Endometrial microvascular endothelial cells (primary cell): Measurements from ENCODE around the gene PLOD1. TPM values are rescaled to one million over a fixed set of nuclear protein-coding genes. Genes with fewer than 3 reads are reported as not detected.

Experiments
- in situ Hi-C: cut with HindIII; loops from 2 replicates; pipeline ENCODE4 v1.10.0; 2017; ENCODE audit warnings: low sequenced_read_pairs, low pct_unique_long_range_greater_than_20kb; ENCODE audit errors: inconsistent ontology term
- total RNA-seq: library from RNA; depleted of rRNA; stranded (reverse); fragments of >200 nt; gene quantifications from one replicate; pipeline ENCODE4 v1.2.3, GENCODE V29; 2015; ENCODE audit errors: inconsistent ontology term

The PLOD1 gene
- total RNA-seq, 1 donor from 2014 or later = 394 TPM

DNA sequence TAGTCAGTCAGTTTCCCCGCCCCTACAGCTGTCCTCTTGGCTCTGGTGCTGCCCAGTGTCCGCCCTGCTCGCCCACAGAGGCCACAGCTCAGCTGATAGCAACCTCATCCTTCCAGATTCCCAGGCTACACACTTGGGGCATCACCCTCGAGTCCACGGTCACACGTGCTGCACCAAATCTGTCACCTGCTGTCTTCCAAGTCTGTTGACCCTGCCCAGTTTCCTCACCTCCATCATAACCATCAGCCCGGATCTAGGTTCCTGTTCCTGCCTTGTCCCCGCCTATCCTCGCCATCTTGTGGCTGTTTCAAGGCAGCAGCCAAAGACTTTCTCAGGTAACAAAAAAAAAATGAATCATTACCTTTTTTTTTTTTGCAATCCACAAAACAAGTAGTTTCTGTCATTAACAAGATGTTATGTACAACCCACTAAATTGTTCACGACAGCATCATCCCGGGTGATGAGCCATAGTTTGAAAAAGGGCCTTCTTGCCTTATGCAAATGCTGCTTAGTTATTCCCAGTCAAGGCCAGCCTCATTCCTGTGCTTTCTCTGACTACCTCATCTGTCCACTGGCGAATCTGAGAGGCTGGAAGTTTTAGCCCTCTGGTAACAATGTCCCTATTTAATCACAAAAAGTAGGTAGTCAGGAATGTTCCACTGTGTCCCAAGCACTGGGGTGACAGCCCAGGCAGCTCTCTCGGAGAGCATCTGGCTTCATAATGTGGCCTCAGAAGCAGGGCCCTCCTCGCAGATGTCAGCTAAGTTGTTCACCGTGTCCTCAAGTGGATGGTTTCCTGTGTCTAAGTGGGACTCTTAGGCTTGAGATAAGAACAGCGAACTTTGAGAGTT lies 79.8 kb downstream of the PLOD1 start:
- in situ Hi-C loops = no loop called here

DNA sequence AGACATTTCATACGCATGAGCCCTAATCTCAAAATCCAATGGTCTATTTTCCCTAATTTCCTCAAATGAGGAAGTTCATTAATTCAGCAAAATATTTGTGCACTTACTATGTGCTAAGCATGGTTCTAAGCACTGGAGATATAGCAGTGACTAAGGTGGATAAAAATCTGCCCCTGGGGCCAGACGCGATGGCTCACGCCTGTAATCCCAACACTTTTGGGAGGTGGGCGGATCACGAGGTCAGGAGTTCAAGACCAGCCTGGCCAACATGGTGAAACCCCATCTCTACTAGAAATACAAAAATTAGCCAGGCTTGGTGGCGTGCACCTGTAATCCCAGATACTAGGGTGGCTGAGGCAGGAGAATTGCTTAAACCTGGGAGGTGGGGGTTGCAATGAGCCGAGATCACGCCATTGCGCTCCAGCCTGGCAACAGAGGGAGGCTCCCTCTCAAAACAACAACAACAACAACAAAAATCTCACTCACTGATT lies 80.5 kb downstream of the PLOD1 start:
- in situ Hi-C loops = no loop called here

DNA sequence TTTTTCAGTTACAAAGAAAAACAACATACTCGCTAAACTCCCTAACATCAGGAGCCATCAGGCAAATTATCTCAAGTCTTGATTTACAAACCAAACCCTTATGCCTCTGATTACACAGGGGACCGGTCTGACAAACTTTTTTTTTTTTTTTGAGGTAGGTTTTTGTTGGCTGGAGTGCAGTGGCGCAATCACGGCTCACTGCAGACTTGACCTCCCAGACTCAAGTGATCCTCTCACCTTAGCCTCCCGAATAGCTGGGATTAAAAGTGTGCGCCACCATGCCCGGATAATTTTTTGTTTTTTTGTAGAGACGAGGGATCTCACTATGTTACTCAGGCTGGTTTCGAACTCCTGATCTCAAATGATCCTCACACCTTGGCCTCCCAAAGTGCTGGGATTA lies 81.0 kb downstream of the PLOD1 start:
- in situ Hi-C loops = no loop called here

DNA sequence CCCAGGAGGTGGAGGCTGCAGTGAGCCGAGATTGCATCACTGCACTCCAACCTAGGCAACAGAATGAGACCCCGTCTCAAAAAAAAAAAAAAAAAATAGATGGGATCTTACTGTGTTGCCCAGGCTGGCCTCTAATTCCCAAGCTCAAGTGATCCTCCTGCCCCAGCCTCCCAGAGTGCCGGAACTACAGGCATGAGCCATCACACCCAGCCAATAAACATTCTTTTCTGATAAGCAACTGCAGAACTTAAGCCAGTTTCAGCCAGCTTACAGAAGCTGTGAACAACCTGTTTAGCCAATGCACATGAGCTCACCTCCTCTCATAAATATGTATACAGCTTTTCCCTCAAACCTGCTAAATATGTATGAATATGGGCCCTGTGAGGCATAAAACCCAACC lies 81.7 kb downstream of the PLOD1 start:
- in situ Hi-C loops = no loop called here

DNA sequence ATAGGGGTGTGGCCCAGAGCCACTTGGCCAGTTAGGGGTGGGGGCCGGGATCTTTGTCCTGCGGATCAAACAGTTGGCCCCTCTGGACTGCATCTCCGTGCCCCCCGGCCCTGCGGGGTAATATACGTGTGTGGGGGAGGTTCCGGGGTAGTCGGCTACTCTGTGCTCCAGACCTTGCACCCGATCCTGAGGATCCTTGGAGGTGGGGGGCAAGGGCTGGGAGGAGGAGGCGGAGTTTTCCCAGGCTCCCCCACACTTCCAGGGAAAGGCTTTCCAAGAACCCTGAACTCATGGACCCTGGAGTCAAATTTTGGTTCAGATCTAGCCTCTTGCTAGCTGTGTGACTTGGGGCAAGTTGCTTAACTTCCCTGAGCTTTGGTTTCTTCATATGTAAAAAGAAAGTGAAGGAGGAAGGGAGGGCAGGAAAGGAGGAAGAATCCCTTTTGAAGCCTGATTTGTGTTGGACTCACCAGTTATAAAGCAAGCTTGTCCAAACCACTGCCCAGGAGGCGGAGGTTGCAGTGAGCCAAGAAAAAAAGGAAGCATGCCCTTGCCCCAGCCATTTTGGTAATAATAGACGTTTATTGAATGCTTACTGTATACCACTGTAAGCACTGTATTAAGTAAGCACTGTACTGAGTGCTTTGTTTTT lies 85.5 kb downstream of the PLOD1 start:
- in situ Hi-C loops = no loop called here

DNA sequence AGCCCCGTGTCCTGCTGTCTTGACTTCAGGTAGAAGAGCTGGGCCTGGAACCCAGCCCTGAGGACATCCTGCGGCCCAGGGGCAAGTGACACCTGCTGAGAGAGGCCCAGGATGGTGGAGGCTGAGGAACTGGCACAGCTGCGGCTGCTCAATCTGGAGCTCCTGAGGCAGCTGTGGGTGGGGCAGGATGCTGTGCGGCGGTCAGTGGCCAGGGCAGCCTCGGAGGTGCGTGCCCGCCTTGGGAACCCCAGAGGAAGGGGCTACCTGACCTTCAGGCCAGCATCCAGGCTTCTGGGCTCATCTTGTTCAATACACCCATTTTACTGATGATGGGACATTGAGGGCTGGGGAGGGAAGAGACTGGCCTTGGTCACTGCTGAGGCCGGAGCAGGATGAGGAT lies 87.1 kb downstream of the PLOD1 start:
- in situ Hi-C loops = no loop called here

DNA sequence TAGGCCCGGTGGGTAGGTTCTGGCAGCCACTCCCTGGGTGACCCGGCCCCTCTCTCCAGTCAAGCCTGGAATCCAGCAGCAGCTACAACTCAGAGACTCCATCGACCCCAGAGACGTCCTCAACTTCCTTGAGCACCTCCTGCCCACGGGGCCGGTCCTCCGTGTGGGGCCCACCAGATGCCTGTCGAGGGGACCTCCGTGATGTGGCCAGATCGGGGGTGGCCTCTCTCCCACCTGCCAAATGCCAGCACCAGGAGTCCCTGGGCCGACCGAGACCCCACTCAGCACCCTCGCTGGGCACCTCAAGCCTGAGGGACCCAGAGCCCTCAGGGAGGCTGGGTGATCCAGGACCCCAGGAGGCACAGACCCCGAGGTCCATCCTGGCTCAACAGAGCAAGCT lies 87.5 kb downstream of the PLOD1 start:
- in situ Hi-C loops = no loop called here

Other genes with a start within 250 kb of the PLOD1 start
- not detected for gene DRAXIN, start 243.0 kb upstream of the PLOD1 start, total RNA-seq
- gene AGTRAP, start 198.6 kb upstream of the PLOD1 start, total RNA-seq = 79.3 TPM
- not detected for gene C1orf167, start 172.5 kb upstream of the PLOD1 start, total RNA-seq
- gene MTHFR, start 128.8 kb upstream of the PLOD1 start, total RNA-seq = 19.0 TPM
- gene CLCN6, start 128.5 kb upstream of the PLOD1 start, total RNA-seq = 4.5 TPM
- gene NPPA, start 86.9 kb upstream of the PLOD1 start, total RNA-seq = not detected
- not detected for gene NPPB, start 75.8 kb upstream of the PLOD1 start, total RNA-seq
- gene KIAA2013, start 8.3 kb upstream of the PLOD1 start, total RNA-seq = 113 TPM
- gene MFN2, start 45.7 kb downstream of the PLOD1 start, total RNA-seq = 142 TPM
- 50.9 TPM for gene MIIP, start 84.8 kb downstream of the PLOD1 start, total RNA-seq
- not detected for gene TNFRSF8, start 128.6 kb downstream of the PLOD1 start, total RNA-seq
- 11.5 TPM for gene TNFRSF1B, start 232.3 kb downstream of the PLOD1 start, total RNA-seq